IMR-90 (cell line): ENCODE data around the gene NPFFR1. TPM values are rescaled to one million over a fixed set of nuclear protein-coding genes. Genes with fewer than 3 reads are reported as not detected.
A peak's percentile ranks its signal among the peaks of the same experiment; 100 is the strongest.

Experiments used
- ATAC-seq: fragments of 200-7000 bp; cut with Tn5 transposase; 2 replicates; pipeline ENCODE4 v1.9.1; 2020; ENCODE audit warnings: low read depth, mild to moderate bottlenecking, moderate library complexity
- BruUV-seq: library from RNA; stranded (reverse); fragments of 400-500 nt; replicated peaks from 2 replicates; lab custom pipeline; 2021; lab: Mats Ljungman, UMichigan
- CTCF ChIA-PET: fragments of 300-600 bp; formaldehyde crosslinking; extraction: SDS; loops from one replicate; lab custom pipeline; 2021; ENCODE audit warnings: antibody characterized with exemption; lab: Yijun Ruan, JAX
- POLR2A ChIA-PET: fragments of 300-600 bp; sonication (Branson Sonifier 250); formaldehyde crosslinking; loops from one replicate; lab custom pipeline; 2022; ENCODE audit warnings: antibody characterized with exemption; ENCODE audit not compliant: unreplicated experiment; lab: Charles Lee
- DNase-seq: peaks from one replicate; pipeline ENCODE4 v3.0.0; 2013
- H2AFZ ChIP-seq: replicated peaks from 2 replicates; pipeline ENCODE3; 2013; ENCODE audit warnings: low read length, mild to moderate bottlenecking; ENCODE audit not compliant: poor library complexity
- H2AK5ac ChIP-seq: 2 replicates; pipeline ENCODE4 v1.6.1; 2013; ENCODE audit warnings: low read depth, low read length, inconsistent platforms
- H2AK9ac ChIP-seq: replicated peaks from 2 replicates; pipeline ENCODE3; 2013; ENCODE audit warnings: mild to moderate bottlenecking, low read depth, low read length, moderate library complexity; ENCODE audit not compliant: poor library complexity
- H2BK120ac ChIP-seq: 2 replicates; pipeline ENCODE4 v1.6.1; 2013; ENCODE audit warnings: low read depth, low read length, inconsistent platforms
- H2BK15ac ChIP-seq: 3 replicates; pipeline ENCODE4 v1.6.1; 2013; ENCODE audit warnings: low read depth, low read length, inconsistent platforms
- H2BK20ac ChIP-seq: 2 replicates; pipeline ENCODE4 v1.6.1; 2013; ENCODE audit warnings: low read depth, mild to moderate bottlenecking, inconsistent platforms, low read length, moderate library complexity
- H2BK5ac ChIP-seq: 2 replicates; pipeline ENCODE4 v1.6.1; 2013; ENCODE audit warnings: mild to moderate bottlenecking, low read depth, low read length, inconsistent platforms; ENCODE audit not compliant: poor library complexity, severe bottlenecking
- H3K14ac ChIP-seq: replicated peaks from 2 replicates; pipeline ENCODE4 v1.6.1; 2013; ENCODE audit warnings: low read depth, low read length, inconsistent platforms
- H3K18ac ChIP-seq: 2 replicates; pipeline ENCODE4 v1.6.1; 2013; ENCODE audit warnings: low read depth, low read length, control low read depth
- H3K23ac ChIP-seq: 2 replicates; pipeline ENCODE4 v1.6.1; 2013; ENCODE audit warnings: low read depth, low read length, inconsistent platforms
- H3K27ac ChIP-seq: 2 replicates; pipeline ENCODE4 v1.5.1; 2013; ENCODE audit warnings: mild to moderate bottlenecking, control low read depth, low read length; ENCODE audit not compliant: insufficient read depth
- H3K27me3 ChIP-seq: 2 replicates; pipeline ENCODE4 v1.6.1; 2013; ENCODE audit warnings: low read length; ENCODE audit not compliant: control insufficient read depth, insufficient read depth
- H3K36me3 ChIP-seq: 2 replicates; pipeline ENCODE4 v1.6.1; 2013; ENCODE audit warnings: low read length, mixed read lengths; ENCODE audit not compliant: control insufficient read depth, insufficient read depth
- H3K4ac ChIP-seq: 2 replicates; pipeline ENCODE4 v1.6.1; 2013; ENCODE audit warnings: low read depth, low read length, inconsistent platforms
- H3K4me1 ChIP-seq: 2 replicates; pipeline ENCODE4 v1.6.1; 2013; ENCODE audit warnings: low read length, mixed read lengths; ENCODE audit not compliant: control insufficient read depth, insufficient read depth
- H3K4me2 ChIP-seq: 2 replicates; pipeline ENCODE4 v1.6.1; 2013; ENCODE audit warnings: low read depth, mild to moderate bottlenecking, control low read depth, low read length, moderate library complexity
- H3K4me3 ChIP-seq: 2 replicates; pipeline ENCODE4 v1.5.1; 2013; ENCODE audit warnings: low read depth, mild to moderate bottlenecking, control low read depth, low read length, moderate library complexity; ENCODE audit not compliant: insufficient read depth
- H3K56ac ChIP-seq: 2 replicates; pipeline ENCODE4 v1.6.1; 2013; ENCODE audit warnings: low read length, inconsistent platforms; ENCODE audit not compliant: insufficient read depth; ENCODE audit errors: extremely low read depth
- H3K79me1 ChIP-seq, 2 experiments: 2 replicates each; pipeline ENCODE4 v1.6.1; 2013; ENCODE audit warnings: low read length in 2 of 2, inconsistent platforms in 1 of 2, low read depth in 1 of 2
- H3K9ac ChIP-seq: 2 replicates; pipeline ENCODE4 v1.6.1; 2013; ENCODE audit warnings: low read depth, low read length, control low read depth
- H3K9me1 ChIP-seq: 2 replicates; pipeline ENCODE4 v1.6.1; 2013; ENCODE audit warnings: low read length, inconsistent platforms; ENCODE audit not compliant: insufficient read depth
- H3K9me3 ChIP-seq: 2 replicates; pipeline ENCODE4 v1.6.1; 2013; ENCODE audit warnings: low read length; ENCODE audit not compliant: control insufficient read depth, insufficient read depth
- H4K20me1 ChIP-seq: 2 replicates; pipeline ENCODE4 v1.6.1; 2013; ENCODE audit warnings: low read length, inconsistent platforms; ENCODE audit not compliant: insufficient read depth
- H4K5ac ChIP-seq: 2 replicates; pipeline ENCODE4 v1.6.1; 2013; ENCODE audit warnings: mild to moderate bottlenecking, low read depth, low read length, control low read depth
- H4K8ac ChIP-seq, 2 experiments: 2 replicates each; pipeline ENCODE4 v1.6.1; 2013; ENCODE audit warnings: low read depth in 2 of 2, low read length in 2 of 2, control low read depth in 1 of 2, inconsistent platforms in 1 of 2
- H4K91ac ChIP-seq: 2 replicates; pipeline ENCODE4 v1.6.1; 2013; ENCODE audit warnings: low read depth, low read length, inconsistent platforms; ENCODE audit not compliant: insufficient read depth
- CEBPB ChIP-seq: IDR thresholded peaks from 2 replicates; pipeline ENCODE4 v1.6.1; 2012; ENCODE audit warnings: low read depth, low read length, improper control_type of control experiment
- RCOR1 ChIP-seq: IDR thresholded peaks from 2 replicates; pipeline ENCODE4 v1.6.1; 2012; ENCODE audit warnings: mild to moderate bottlenecking, low read length, improper control_type of control experiment; ENCODE audit not compliant: insufficient replicate concordance
- WGBS, 2 experiments: methylation state at CpG; one replicate each; pipeline versions ENCODE4 v1.1.5 to v1.1.7; 2013; ENCODE audit warnings: missing lambda C conversion rate in 2 of 2; ENCODE audit not compliant: insufficient read length in 1 of 2; ENCODE audit errors: extremely low coverage in 2 of 2; 5-methylcytosine and 5-hydroxymethylcytosine counted together
- dilution Hi-C: fragments of 300-500 bp; cut with HindIII; formaldehyde crosslinking; loops from one replicate; pipeline ENCODE4 v1.14.3; 2018; ENCODE audit warnings: low sequenced_read_pairs; ENCODE audit not compliant: unreplicated experiment
- in situ Hi-C: fragments of 300-500 bp; cut with MboI; formaldehyde crosslinking; loops from 3 replicates; pipeline ENCODE4 v1.14.3; 2019; ENCODE audit warnings: low sequenced_read_pairs, inconsistent platforms, mixed read lengths
- intact Hi-C: fragments of 100-400 bp; cut with micrococcal nuclease; formaldehyde crosslinking; loops from 2 replicates; pipeline ENCODE4 v1.10.0; 2022
- polyA plus RNA-seq, 3 experiments: library from polyadenylated mRNA; depleted of rRNA; stranded (reverse); fragments of >200 nt; gene quantifications; 2 replicates each; pipeline ENCODE4 v1.2.3, GENCODE V29; 2012; ENCODE audit warnings: low replicate concordance in 1 of 3
- total RNA-seq: library from RNA; depleted of rRNA; stranded (reverse); fragments of >200 nt; gene quantifications from 2 replicates; pipeline ENCODE4 v1.2.3, GENCODE V29; 2012

The NPFFR1 gene
- total and polyA plus RNA-seq, 2 of the 4 experiments (the other 2 are of a cell fraction): not detected

DNA sequence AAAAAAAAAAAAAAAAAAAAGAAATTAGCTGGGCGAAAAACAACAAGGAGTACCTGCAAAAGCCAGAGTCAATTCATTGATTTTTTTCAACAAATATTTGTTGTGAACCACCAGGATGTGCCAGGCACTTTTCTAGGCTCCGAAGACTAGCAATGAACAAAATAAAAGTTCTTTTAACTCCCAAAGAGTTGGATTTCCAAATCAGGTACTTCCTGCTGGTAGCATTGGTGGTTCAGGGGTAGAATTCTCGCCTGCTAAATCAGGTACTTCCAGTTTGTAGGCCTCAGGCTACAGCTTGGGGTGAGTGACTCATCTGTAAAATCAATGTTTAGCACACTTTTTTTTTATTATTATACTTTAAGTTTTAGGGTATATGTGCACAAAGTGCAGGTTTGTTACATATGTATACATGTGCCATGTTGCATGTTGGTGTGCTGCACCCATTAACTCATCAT is 61.4 kb downstream of the NPFFR1 start:
- no peak overlapping the region for H2BK20ac ChIP-seq
- 0 out of 2 replicates have a peak, but pooled peaks cover 3% of the 10 kb centered on the region for H3K9me1 ChIP-seq
- no peak overlapping the region for H2AK5ac ChIP-seq
- no peak overlapping the region; a peak in 1 of 4 replicates for H4K8ac ChIP-seq
- H4K20me1 ChIP-seq: peaks cover 18% of the 10 kb centered on the region
- peaks cover 4% of the 10 kb centered on the region for H3K36me3 ChIP-seq
- H3K23ac ChIP-seq: no peak overlapping the region
- no peak overlapping the region for H2BK5ac ChIP-seq
- no peak overlapping the region for H4K5ac ChIP-seq
- no peak overlapping the region for H4K91ac ChIP-seq
- H2BK15ac ChIP-seq: no peak overlapping the region
- no peak overlapping the region for H3K4ac ChIP-seq
- peaks cover 1% of the 10 kb centered on the region; the same call in 1 of the 2 replicates for H3K4me1 ChIP-seq
- H3K27me3 ChIP-seq: no peaks in the 10 kb centered on the region
- in situ Hi-C loops: no loop called here
- dilution Hi-C loops: no loop called here
- intact Hi-C loops: loop anchor here (5.0 kb wide), 1 partner anchor 320 kb away; no protein-coding TSS in a partner anchor
- no CpG with 5 or more reads among the region's 3 CpGs for WGBS, 2 experiments
- H3K4me2 ChIP-seq: no peak overlapping the region
- no peak overlapping the region for H3K56ac ChIP-seq
- H3K4me3 ChIP-seq: no peak overlapping the region
- no peak for ATAC-seq
- H3K14ac ChIP-seq: no peak overlapping the region
- H3K79me1 ChIP-seq: peaks cover 13 to 43% of the 10 kb centered on the region in 2 experiments
- no peak overlapping the region for H2AFZ ChIP-seq
- no peak overlapping the region for H3K9ac ChIP-seq
- H2BK120ac ChIP-seq: no peak overlapping the region
- TF ChIP-seq CEBPB (no peak), RCOR1 (no peak)
- no peak overlapping the region for H3K27ac ChIP-seq
- CTCF ChIA-PET: interaction anchor here (0.9 to 4.5 kb wide), 4 partner anchors 9 to 143 kb away, joined by 3 to 61 read pairs (median 6); no protein-coding TSS in a partner anchor
- DNase-seq: peak; percentile 35
- POLR2A ChIA-PET: no interaction called here
- H3K9me3 ChIP-seq: no peaks in the 10 kb centered on the region
- H3K18ac ChIP-seq: no peak overlapping the region
- no peak overlapping the region for H2AK9ac ChIP-seq
- no TSS peak for BruUV-seq
